ENCODE data around the gene KRTAP2-1. TPM values are rescaled to one million over a fixed set of nuclear protein-coding genes. Genes with fewer than 3 reads are reported as not detected.

Gene KRTAP2-1
- total RNA-seq, 2 donors from 2014 or later, result not detected

Other genes with a start within 250 kb of the KRTAP2-1 start
- gene KRT28, start 247.4 kb downstream of the KRTAP2-1 start, total RNA-seq, result not detected
- gene KRT10, start 224.7 kb downstream of the KRTAP2-1 start, total RNA-seq, result 10 to 100 TPM; 26.8 to 42.3 TPM
- gene KRT12, start 180.1 kb downstream of the KRTAP2-1 start, total RNA-seq, result not detected
- not detected for gene KRT20, start 162.1 kb downstream of the KRTAP2-1 start, total RNA-seq
- not detected for gene KRT23, start 109.7 kb downstream of the KRTAP2-1 start, total RNA-seq
- gene KRT39, start 80.4 kb downstream of the KRTAP2-1 start, total RNA-seq, result not detected
- gene KRT40, start 63.0 kb downstream of the KRTAP2-1 start, total RNA-seq, result not detected
- gene KRTAP3-3, start 53.2 kb downstream of the KRTAP2-1 start, total RNA-seq, result not detected
- not detected for gene KRTAP3-2, start 47.4 kb downstream of the KRTAP2-1 start, total RNA-seq
- gene KRTAP3-1, start 38.2 kb downstream of the KRTAP2-1 start, total RNA-seq, result not detected
- gene KRTAP1-5, start 20.1 kb downstream of the KRTAP2-1 start, total RNA-seq, result not detected
- not detected for gene KRTAP1-4, start 17.1 kb downstream of the KRTAP2-1 start, total RNA-seq
- gene KRTAP1-3, start 12.4 kb downstream of the KRTAP2-1 start, total RNA-seq, result not detected
- gene KRTAP1-1, start 5.9 kb downstream of the KRTAP2-1 start, total RNA-seq, result not detected
- not detected for gene KRTAP2-2, start 7.9 kb upstream of the KRTAP2-1 start, total RNA-seq
- gene KRTAP2-3, start 12.8 kb upstream of the KRTAP2-1 start, total RNA-seq, result not detected
- not detected for gene KRTAP2-4, start 18.6 kb upstream of the KRTAP2-1 start, total RNA-seq
- not detected for gene KRTAP4-7, start 36.8 kb upstream of the KRTAP2-1 start, total RNA-seq
- gene KRTAP4-8, start 50.8 kb upstream of the KRTAP2-1 start, total RNA-seq, result not detected
- gene KRTAP4-16, start 54.9 kb upstream of the KRTAP2-1 start, total RNA-seq, result not detected
- not detected for gene KRTAP4-9, start 58.1 kb upstream of the KRTAP2-1 start, total RNA-seq
- gene KRTAP4-11, start 71.1 kb upstream of the KRTAP2-1 start, total RNA-seq, result not detected
- gene KRTAP4-12, start 76.9 kb upstream of the KRTAP2-1 start, total RNA-seq, result not detected
- not detected for gene KRTAP4-6, start 93.2 kb upstream of the KRTAP2-1 start, total RNA-seq
- not detected for gene KRTAP4-5, start 102.5 kb upstream of the KRTAP2-1 start, total RNA-seq
- not detected for gene KRTAP4-4, start 113.4 kb upstream of the KRTAP2-1 start, total RNA-seq
- gene KRTAP4-3, start 120.9 kb upstream of the KRTAP2-1 start, total RNA-seq, result not detected
- gene KRTAP4-2, start 130.9 kb upstream of the KRTAP2-1 start, total RNA-seq, result not detected
- not detected for gene KRTAP4-1, start 137.6 kb upstream of the KRTAP2-1 start, total RNA-seq
- not detected for gene KRTAP9-1, start 142.6 kb upstream of the KRTAP2-1 start, total RNA-seq
- not detected for gene KRTAP9-2, start 179.3 kb upstream of the KRTAP2-1 start, total RNA-seq
- gene KRTAP9-3, start 185.1 kb upstream of the KRTAP2-1 start, total RNA-seq, result not detected
- not detected for gene KRTAP9-8, start 190.7 kb upstream of the KRTAP2-1 start, total RNA-seq
- not detected for gene KRTAP9-4, start 202.4 kb upstream of the KRTAP2-1 start, total RNA-seq
- gene KRTAP9-9, start 208.1 kb upstream of the KRTAP2-1 start, total RNA-seq, result not detected
- not detected for gene KRTAP9-6, start 218.1 kb upstream of the KRTAP2-1 start, total RNA-seq
- not detected for gene KRTAP9-7, start 228.4 kb upstream of the KRTAP2-1 start, total RNA-seq

Data from natural killer cell treated with Interleukin-12 subunit alpha and Interleukin-12 subunit beta and Interleukin-15 and Interleukin-18, amount 100 ng/mL, for 72 hours (primary cell).